Measurements from ENCODE around the gene SATB2.

SATB2 gene

DNA sequence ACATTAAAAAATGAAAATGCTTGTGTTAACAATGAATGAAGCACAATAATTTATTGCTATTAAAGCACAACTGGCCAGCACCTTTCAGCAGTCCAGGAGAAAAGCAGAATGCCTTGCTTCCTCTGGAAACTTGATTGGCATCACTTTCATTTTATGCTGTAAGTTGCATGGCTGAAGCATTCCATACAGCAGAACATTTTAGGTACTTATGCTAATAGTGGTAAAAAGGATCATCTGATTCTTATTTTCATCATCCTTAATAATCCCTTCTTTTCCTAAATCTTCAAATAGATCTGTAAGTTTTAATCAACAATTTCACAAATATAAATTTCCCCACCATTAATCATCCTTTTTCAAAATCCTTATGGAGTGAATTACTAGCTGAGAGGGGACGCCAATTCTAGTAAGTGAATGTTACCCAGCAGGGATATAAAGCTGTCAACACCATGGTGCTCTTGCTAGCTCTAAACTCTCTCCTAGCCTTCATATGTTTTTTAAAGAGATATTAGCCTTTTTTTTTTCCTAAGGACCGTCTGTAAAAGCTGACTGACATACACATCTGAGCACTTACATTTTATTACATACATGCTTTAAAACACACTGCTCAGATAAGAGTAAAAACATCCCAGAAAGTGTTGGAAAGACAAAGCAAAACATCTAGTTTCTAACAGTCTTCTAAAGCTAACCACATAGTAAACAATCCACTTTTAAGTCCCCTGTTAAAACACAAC is 5.3 kb downstream of the SATB2 start:
- DNase-seq, result no peak

DNA sequence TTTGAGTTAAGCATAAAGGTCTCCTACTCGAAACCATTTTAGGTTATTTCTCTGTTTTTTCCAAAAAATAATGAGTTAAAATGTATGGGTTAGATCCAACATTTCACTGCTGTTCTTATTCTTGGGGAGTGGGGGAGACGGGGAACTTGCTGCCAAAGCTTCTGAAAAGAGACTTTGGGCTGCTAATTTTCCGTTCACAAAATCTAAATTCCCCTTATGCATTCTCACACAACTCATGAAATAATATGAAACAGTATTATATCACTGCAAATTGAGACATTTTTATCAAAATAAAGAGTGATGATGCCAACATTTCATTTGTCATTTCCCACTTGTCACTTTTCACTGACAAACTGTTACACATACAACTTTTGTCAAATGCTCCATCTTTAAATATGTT is 7.8 kb downstream of the SATB2 start:
- no peak for DNase-seq

DNA sequence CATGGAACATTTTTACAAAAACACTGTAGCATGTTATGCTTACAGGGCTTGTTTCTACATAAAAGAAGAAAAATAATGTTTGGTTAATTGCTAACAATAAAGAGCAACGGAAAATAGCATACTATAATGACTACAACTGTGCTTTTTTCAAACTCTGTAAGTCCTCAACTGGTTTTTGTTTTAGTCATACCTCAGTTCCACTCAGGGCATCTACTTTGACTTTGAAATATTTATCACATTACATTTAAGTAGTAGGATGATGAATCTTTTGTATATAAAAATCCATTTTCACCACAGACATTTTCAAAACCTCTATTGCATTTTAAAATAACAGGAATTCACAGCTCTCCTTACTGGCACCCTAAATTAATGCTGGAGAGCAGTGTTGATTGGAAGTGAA is 8.3 kb downstream of the SATB2 start:
- DNase-seq, result no peak

DNA sequence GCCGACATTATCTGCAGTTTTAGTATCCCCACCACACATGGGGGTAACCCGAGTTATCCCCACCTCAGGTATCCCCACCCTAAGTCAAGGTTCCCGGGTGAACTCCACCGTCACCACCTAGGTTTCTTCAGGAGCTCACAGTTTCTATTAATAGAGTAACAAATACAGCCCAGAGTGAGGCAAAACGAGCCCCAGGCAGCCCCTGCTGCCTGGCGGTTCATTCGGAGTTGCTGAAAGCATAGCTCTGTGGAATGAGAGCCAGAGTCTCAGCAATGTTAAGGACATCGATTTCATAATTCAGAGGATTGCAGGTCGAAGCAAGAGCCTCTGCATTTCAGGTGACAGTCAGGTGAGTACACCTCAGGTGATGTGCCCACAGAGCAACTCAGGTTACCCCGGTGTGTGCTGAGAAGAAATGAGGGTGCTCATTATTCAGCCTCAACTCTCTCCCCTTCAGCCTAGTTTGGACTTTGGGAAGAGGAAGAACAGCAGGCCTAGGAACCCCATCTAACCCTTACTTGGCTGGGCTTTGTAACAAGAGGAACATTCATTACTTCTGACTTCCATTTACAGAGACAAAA is 10.7 kb downstream of the SATB2 start:
- DNase-seq, result no peak

DNA sequence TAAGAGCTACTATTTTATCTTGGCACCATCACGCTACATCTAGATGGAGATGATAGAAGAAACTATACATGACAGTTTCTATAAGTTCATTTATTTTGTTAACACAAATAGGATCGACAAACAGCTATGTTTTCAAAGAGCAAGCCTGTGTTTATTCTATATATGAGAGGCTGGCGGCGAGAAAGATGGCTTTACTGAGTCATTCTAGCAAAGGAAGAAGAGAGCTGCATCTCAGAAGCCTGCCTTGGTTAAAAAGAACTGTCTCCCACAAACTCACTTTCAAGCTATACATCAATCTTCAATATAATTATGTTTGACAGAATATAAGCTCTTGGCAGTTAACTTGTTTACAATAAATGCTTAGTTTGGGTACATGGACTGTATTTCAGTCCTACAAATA is 13.0 kb downstream of the SATB2 start:
- DNase-seq, result no peak

DNA sequence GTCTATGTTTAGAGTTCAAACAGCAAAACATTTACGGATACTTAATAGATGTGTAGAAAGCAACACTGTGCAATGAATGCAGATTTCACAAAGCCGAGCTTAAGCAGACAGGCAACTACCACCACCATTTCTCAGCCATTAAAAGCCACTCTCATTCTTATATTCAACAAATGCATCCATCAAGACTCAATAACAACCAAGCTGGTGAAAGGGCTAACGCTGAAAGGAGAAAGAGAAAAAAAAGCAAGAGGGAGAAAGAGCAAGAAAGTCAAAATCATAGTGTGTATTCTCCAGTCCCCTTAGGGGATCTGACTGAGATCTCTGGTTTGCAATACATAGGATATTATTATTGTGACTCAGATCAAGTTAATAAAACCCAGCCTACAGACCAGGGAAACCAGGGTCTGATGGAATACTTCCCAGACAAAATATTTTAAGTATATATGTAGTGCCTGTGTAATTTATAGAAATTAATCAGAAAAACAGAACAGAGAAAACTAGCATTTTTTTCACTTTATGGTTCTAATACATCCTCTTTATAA is 14.1 kb downstream of the SATB2 start:
- no peak for DNase-seq

DNA sequence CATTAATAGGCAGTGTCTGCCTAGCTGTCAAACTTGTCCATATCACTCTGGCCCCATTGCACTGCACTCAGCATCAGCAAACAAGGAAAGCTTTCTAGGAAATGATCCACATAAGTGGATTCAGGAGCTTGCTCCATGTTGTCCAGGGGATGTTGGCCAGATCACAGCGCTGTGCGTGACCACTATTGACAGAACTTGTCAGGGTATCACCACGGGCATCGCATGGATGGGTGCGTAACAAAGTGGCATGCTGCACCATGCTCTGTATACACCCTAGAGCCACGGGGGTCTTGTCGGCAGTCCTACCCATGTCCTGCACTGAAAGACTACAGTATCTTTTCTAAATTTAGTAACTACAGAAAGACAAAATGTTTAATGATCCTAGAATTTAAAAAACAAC is 15.6 kb downstream of the SATB2 start:
- DNase-seq, result no peak

DNA sequence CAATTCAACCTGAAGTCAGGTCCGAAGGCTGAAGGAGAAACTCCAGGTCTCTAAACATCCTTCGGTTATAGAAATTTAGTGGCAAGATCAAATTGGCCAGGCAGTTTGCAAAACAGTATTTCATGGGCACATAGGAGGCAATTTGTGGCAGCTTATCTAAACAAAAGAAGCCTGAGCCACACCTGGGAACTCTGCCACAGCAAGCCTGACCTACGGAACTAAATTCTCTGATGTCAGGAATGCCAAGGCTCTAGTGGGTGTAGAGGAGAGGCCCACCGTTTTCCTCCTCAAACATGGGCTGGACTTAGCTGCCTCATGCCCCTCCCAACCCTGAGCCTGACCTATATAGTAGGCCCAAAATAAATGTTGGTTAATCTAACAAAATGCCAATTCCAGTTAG is 16.0 kb downstream of the SATB2 start:
- no peak for DNase-seq

DNA sequence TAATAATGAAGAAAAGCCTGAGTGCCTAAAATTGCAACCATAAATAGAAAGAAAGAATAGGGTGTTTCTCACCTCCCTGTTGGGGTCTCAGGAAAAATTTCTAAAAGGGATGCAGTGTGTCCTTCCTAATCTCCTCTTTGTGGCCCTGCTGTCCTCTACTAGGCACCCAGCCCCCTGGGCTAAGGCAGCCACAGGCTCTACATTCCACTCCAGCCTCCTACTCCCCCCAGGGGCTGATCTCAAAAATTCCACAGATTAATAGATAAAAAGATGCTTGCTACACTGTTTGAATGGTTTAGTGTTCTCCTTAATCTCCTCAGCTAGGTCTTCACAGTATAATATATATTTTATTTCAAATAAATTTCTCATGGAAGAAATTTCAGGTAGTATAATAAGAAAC is 17.6 kb downstream of the SATB2 start:
- no peak for DNase-seq

DNA sequence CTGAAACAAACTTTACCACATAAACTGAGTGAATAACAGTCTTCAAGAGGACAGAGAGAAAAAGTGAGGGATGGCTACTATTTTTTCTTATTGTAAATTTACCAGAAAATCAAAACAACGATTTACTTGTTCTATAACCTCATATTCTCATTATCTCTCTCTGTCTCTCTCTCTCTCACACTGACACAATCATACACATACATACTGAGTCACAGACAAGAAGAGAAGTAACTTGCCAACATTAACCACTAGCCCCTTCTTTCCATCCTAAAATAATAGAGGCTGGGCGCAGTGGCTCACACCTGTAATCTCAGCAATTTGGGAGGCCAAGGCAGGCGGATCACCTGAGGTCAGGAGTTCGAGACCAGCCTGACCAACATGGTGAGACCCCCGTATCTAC is 18.2 kb downstream of the SATB2 start:
- DNase-seq, result no peak

DNA sequence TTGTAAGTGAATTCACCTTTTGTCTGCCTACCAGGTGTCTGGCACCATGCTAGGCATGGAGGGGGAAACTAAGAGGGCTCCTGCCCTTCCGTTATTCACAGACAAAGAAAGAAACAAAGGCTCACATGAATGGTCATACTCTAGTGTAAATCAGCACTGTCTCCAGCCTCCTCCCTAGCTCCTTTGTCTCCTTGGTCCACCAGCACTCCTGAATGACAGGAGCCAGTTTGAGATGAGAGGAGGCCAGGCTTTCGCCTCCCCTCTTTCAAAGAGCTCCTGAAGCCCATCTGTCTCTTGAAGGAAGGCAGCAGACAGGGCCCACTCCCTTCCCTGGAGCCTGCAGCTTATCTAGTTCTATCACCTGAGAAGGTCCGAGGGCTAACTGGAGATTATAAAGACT is 18.7 kb downstream of the SATB2 start:
- no peak for DNase-seq

DNA sequence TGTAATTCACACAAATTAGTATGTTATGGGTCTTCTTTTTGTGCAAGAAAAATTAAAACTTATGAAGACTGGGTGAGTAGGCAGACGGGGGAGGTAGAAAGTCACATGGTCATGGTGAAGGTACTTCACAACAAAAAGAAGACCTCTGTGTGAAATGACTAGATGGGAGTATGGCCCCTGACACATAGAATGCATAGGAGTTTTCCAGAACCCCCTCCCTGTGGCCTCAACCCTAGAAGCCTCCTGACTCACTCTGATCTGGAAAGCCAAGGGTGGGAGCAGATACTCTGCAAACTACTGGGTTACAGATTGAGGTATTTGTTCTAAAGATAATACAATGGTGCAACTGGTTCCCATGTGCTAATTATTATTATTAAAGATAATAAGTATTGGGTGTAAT is 23.2 kb downstream of the SATB2 start:
- no peak for DNase-seq

DNA sequence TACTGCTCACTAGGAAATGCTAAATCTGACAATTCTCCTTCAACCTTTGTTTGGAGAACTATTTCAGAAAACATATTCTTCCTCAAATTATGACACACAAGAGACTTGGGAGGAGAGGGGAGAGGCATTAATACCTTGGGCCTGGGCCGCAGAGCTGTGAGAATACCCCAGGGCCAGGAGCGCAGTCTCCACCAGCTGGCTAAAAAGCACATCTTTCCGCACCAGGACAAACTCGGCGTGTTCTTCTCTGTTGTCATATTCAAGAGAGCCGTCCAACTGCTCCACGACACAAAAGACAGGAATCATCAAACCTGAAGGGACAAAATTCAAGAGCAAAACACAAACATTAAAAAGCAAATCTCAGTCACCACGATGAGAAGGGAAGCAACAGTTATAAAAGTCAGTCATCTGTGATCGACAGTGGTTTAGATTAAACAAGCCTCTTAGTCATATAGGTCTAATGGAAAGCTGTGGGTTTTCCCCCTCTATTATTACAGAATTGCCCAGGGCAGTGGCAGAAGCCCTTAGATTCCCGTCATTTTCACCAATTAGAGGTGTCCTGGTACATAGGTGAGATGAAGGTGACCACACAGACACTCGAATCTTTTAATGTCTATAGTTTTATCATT is 24.4 kb downstream of the SATB2 start:
- DNase-seq, result no peak

DNA sequence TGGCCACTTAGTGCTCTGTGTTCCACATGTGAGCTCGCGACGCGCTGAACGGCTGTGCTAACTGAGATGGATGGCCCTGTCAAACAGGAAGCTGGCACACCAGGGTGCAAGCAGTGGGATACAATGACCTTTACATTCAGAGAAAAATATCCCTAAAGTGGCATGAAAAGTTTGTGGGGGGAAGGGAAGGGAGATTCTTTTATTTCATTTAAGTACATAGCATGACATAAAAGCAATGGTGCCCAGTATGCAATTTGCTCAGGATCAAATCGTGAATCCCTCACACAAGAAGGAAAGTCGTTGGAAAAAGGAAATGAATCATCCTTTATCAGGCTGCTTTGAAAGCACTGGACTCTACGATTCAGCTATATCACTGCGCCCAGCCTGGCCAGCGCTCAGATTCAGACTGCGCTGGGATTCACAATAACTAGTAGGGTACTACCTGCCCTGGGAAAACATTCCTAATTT is 26.0 kb downstream of the SATB2 start:
- DNase-seq, result no peak

DNA sequence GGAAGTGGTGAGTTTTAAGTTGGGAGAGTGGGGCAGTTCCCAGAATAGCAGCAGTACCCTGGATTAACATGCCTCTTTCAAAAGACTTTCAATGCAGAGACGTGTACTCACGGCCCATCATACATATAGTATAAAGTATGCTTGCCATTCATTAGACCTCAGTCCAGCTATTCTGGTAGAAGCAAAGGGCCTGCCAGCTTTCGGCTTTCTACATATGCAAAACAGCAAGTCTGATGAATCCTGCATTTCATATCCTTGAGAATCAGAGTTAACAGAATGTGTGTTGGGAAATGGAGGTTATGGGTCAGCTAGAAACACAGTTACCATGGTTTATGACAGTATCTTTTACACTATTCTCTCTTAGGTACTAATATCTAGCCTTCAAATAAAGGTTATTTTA is 27.5 kb downstream of the SATB2 start:
- no peak for DNase-seq

DNA sequence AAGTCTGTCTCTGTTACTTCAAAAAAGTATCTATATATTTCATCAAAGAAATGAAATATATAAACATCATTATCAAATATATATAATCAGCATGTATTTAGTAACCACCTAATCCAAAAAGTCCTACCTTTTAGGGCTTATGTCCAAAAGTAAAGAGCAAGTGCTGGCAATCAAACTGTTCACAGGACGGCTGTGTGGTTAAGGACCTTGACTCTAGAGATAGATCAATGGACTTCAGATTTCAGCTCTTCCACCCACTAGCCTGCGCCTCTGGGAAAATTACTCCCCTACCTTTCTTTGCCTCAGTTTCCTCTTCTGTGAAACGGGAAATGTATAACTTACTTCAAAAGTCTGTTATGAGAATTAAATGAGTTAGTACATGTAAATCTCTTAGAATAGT is 29.4 kb downstream of the SATB2 start:
- DNase-seq, result no peak

DNA sequence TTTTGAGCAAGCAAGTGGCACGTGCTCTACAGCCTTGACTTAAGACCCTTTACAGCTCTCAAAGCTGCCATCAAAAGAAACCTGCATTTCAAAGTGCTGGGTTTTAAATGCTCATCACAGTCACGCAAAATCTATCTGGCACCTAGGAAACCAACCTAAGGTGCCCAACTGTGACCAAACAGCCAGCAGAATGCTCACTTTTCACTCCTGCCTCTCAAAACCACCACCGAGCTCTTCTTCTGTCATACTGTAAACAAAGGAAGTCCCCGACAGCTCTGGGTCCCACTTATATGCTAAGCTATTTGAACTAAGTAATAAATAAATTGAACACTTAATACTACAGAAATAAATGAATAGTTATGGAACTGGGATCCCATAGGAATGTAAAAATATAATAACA is 33.6 kb downstream of the SATB2 start:
- no peak for DNase-seq

DNA sequence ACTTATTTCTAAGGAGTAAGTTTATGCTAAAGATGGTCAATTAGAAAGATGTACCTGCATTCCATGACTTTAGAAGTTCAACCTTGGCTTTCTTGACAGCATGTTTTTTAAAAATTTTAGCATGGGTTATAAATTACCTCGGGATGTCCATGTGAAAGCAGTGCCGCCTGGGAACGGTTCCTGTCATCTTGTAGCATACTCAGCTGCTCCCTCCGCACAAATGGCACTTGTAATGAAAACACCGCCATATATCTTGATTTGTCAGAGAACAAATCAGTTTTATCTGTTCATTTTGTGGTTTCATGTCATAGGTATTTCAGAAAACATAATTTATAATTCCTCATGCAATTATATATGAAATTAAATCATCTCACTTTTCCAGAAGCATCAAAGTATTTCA is 38.3 kb downstream of the SATB2 start:
- no peak for DNase-seq

DNA sequence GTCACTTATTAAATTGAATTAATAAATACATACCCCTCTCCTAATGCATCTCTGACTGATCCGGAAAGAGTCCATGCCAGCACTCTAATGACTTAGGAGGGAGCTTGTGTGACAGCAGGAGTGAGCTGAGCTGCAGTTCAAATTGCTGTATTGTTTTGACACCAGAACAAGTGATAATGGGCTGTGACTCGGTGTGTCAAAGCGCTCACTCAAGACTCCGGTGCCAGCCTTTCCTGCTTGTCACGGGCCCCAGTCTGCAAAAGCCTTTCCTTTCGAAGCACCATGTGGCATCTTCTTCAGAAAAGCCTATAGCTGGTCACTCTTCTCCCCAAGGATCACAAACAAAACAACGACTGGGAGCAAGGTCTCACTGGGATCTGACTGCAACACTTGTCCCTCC is 43.3 kb downstream of the SATB2 start:
- DNase-seq, result no peak

DNA sequence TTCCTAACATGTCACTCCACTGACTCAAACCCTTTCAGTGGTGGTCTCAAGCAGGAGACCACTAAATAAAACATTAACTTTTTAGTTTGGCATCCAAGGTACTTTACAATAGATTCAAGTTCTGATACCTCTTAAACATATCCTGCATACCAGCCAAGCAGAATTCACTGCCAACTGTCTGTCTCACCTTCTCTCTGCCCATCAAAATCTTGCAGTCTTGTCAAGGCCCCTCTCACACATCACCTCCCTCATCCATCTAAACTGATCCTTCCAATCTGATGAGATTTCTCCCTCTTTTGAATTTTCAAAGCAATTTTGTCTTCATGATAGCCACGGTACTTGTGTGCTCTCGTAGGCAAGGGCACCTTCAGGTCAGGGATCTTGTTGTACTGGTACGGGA is 43.7 kb downstream of the SATB2 start:
- DNase-seq, result no peak

DNA sequence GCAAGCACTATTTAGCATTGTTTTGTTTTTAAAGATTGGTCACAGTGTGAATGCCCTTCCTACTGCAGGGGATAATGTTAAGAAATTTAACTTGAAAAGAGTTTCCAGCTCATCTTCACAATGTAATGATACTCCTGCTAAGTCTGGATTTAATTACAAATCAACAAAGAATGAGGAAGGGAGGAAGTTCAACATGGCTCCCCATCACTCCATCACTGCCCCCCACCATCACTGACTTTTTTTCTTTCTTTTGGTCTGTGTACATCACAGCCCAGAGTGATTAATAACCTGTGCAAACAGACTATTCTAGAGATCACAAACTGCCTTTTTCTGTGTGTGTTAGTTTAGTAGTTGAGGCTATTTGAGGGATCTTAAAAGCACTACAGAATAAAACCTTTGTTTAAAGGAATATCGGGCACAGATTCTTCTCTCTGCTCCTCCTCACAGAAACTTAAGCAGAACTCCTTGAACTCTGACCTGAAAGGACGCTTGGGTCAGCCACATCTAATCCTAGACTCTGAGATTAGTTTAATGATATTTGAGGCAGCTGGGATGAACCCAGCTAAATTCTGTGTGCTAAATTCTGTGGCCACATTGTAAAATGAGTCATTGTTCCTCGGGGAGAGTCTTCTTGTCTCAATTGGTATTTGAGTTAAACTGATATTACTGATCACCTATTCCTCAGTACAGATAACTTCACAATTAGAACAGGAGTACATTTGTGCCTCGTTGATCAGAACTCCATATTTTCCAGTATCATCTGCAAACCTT is 47.8 kb downstream of the SATB2 start:
- DNase-seq, result no peak

DNA sequence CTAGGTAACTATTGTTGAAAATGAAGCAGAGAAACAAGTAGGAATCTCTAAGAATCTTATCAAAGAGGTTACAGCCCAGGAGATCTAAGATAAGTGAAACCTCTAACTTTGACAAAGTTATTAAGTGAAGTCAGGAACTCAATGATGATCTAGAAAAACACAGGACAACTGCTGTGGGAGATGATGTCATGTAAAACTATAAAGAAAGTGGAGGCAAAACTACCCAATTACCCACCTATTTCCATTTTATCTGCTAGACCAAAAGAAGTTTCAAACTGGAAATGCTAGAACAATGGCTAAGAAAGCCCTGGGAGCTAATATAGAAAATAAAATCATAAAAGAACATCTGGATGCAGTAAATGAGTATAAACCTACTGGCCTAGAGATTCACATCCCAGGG is 50.3 kb downstream of the SATB2 start:
- no peak for DNase-seq

DNA sequence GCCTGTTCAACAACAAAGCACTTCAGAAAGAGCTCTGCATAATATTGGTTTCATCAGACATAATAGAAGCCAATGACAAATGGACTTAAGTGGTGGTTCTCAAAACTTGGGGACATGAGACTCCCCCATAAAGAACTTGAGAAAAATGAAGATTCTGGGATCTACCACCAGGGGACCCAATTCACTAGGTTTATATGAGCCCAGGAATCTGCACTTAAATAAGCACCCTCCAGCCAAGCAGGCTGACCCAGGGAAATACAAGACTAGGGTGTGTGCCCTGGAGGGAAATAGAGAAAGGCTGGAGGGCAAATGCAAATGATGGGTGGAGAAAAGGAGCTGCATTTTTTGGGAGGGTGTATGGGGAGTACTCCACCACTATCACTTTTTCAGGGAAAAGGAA is 52.5 kb downstream of the SATB2 start:
- no peak for DNase-seq

DNA sequence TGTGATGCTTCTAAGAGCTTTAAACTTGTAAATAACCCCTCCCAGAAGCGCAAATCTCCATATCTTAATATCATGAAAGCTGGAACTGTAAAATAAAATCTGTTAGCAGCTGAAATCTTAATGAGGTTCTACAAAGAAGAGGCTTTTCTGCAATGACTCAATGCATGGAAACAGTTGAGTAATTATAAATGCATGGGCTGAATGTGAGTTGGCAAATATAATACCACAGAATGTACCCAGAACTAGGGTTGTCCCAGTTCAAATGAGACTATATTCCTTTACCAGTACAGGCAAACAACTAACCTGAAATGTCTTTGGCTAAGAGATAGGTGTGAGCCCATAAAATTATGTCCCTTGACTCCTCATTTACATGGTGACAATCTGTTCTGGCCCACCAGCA is 52.9 kb downstream of the SATB2 start:
- no peak for DNase-seq
